Testis (tissue), 2 donors: Measurements from ENCODE around the gene EXOC4.

Source experiments
- CTCF ChIP-seq, 3 experiments: fragments of 450-650 bp in 2 of 3; fragments of 200-600 bp in 1 of 3; sonication (generic) in 1 of 3; IDR thresholded peaks; one replicate each; pipeline ENCODE4 v1.5.1; 2016 to 2019; ENCODE audit warnings: antibody characterized with exemption in 3 of 3, mild to moderate bottlenecking in 2 of 3, moderate library complexity in 1 of 3
- POLR2A ChIP-seq: fragments of 450-650 bp; IDR thresholded peaks from one replicate; pipeline ENCODE4 v1.6.1; 2017; ENCODE audit warnings: antibody characterized with exemption, mild to moderate bottlenecking, moderate library complexity

- TF ChIP-seq CTCF (IDR thresholded peaks at IDR 0.05) (no peak), POLR2A (no peak)
Observed at GRCh38 chr7:133412942-133413341, 160.1 kb downstream of the EXOC4 start.
